LNCaP clone FGC (cell line): ENCODE results near the gene NECAB2.

Experiments
- DNase-seq: peaks from one replicate; pipeline ENCODE4 v3.0.0-alpha.2; 2011; ENCODE audit warnings: low read depth
- H3K4me3 ChIP-seq: 2 replicates; pipeline ENCODE4 v1.5.1; 2011; ENCODE audit warnings: mild to moderate bottlenecking, low read depth, low read length, control low read depth
- TF ChIP-seq, protein P1 (sequence below): IDR thresholded peaks from 2 replicates; pipeline ENCODE4 v1.5.1; 2012; ENCODE audit warnings: mild to moderate bottlenecking; ENCODE audit not compliant: control insufficient read depth, insufficient read depth; ENCODE audit errors: extremely low read depth

Gene NECAB2

DNA sequence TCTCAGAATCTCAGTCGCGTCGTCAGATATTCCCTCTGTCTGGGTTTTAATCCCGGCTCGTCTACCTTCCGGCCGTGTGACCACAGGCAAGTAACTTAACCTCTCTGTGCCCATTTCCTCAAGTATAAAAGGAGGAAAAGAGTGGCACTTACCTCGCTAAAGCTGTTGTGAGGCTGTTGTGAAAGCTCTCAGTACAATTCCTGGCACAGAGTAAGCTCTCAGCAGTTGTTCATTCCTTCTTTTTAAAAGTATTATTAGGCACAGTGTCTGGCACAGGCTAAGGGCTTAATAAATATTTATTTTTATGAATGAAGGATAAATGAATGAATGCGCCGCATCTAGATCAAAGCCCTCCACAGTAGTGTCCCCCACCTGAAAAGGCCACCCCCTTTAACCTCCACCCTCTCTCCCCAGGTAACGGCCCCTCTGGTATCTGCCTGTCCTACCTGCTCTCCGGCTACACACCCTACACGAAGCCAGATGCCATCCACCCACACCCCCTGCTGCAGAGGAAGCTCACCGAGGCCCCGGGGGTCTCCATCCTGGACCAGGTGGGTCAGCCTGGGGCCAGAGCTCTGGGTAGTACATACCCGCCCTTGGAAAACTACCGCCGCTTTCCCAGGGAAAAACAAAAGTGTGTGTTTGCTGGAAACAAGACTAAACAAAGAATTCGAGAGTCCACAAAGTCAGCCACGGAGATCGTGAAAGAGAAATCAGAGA lies 9.0 kb upstream of the NECAB2 start:
- TF ChIP-seq, protein P1, sequence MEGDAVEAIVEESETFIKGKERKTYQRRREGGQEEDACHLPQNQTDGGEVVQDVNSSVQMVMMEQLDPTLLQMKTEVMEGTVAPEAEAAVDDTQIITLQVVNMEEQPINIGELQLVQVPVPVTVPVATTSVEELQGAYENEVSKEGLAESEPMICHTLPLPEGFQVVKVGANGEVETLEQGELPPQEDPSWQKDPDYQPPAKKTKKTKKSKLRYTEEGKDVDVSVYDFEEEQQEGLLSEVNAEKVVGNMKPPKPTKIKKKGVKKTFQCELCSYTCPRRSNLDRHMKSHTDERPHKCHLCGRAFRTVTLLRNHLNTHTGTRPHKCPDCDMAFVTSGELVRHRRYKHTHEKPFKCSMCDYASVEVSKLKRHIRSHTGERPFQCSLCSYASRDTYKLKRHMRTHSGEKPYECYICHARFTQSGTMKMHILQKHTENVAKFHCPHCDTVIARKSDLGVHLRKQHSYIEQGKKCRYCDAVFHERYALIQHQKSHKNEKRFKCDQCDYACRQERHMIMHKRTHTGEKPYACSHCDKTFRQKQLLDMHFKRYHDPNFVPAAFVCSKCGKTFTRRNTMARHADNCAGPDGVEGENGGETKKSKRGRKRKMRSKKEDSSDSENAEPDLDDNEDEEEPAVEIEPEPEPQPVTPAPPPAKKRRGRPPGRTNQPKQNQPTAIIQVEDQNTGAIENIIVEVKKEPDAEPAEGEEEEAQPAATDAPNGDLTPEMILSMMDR: no peak
- H3K4me3 ChIP-seq: no peak overlapping the region
- DNase-seq: no peak

DNA sequence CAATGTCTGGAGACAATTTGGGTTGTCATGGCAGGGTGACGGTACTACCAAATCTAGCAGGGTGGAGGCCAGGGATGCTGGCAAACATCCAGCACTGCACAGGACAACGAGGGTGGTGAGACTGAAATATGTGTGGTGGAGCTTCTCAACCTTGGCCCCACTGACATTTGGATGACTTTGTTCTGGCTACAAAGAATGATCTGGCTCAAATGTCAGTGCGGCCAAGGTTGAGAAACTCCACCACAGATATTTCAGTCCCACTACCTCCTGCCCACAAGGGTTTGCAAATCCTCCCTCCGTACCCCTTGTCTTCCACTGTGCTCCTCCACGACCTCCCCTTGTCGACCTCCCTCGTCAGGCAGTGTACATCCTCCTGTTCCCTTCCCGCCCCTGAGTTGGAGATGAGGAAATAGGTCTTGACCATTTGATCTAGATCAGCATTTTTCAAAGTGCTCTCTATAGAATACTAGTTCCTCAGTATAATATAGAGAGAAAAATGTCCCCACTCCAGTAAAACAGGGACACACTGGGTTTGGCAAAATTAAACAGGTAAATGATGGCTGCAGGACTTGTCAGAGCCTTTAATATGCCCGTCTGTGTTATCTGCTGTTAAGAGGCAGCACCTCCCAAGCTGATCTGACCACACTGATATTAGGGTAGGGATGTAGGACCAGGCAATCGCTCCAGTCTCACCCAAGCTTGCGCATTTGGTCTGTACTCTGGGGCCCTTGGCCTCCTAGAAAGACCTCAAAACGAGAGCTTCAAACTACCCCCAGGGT lies 8.2 kb upstream of the NECAB2 start:
- H3K4me3 ChIP-seq: no peak overlapping the region
- no peak for DNase-seq
- TF ChIP-seq, protein P1: no peak

DNA sequence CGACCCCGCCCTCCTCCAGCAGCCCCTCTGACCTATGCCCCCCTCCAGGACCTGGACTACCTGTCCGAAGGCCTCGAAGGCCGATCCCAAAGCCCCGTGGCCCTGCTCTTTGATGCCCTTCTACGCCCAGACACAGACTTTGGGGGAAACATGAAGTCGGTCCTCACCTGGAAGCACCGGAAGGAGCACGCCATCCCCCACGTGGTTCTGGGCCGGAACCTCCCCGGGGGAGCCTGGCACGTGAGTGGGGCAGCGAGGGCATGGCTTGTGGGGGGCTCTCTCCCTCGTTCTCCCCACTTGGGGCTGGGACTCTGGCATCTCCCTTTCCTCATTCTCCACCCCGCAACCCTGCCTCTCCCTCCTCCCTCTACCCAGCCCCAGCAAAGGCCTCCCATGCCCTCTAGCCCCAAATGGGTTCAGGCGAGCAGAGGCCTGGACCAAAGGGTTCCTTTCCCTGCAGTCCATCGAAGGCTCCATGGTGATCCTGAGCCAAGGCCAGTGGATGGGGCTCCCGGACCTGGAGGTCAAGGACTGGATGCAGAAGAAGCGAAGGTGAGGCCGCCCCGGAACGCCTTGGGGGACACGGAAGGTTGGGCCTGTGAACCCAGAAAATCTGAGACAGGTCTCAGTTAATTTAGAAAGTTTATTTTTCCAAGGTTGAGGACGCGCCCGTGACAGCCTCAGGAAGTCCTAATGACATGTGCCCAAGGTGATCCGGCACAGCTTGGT lies 7.4 kb upstream of the NECAB2 start:
- TF ChIP-seq, protein P1: no peak
- no peak overlapping the region for H3K4me3 ChIP-seq
- DNase-seq: no peak

DNA sequence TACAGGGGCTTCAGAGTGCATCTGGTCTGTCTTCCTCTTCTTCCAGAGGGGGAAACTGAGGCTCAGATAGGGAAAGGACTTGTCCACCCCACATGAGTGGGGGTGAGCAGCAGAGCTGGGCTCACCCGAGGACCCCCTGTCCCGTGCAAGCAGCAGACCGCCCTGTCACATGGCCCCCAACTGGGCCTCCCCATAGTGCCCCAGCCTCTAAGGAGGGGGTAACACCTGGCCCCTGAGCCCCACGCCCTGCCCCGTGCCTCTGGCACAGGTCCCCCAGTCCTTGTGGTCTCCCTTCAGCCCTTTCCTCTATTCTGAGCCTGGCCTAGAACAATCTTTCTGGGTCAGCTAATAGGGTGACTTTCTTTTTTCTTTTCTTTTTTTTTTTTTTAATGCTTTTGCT lies 6.5 kb upstream of the NECAB2 start:
- H3K4me3 ChIP-seq: no peak overlapping the region
- no peak for DNase-seq
- TF ChIP-seq, protein P1: no peak

DNA sequence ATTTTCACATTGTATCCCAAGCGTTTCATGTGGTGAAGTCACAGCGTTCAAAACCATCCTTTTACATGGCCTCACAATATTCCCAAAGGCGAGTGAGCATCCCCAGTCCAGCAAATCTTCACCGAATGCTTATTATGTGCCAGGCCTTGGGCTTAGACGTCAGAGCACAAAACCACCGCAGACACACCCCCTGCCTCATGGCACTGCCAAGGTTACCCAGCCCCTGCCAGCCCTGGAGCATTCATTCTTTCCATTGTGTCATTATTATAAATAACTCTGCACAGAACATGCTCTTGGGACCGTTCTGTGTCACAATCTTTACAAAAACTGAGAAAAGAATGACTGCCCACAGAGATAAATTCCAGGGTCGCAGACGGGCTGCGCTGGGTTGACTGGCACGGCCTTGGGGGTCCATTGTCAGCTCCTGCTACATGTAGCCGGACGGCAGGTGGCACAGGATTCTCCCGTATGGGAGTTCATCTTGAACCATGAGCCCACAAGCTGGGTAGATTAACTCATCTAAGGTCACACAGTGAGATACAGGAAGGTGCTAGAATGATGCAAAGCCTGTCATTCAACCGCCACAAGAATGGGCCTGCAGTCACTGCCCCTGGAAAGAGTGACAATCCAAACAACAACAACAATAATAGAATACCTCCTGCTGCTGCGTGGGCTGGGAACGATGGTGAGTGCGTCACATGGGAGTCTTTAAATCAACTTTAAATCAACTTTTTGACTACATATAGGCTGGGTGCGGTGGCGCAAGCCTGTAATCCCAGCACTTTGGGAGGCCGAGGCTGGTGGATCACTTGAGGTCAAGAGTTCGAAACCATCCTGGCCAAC lies 4.5 kb upstream of the NECAB2 start:
- no peak for DNase-seq
- no peak overlapping the region for H3K4me3 ChIP-seq
- TF ChIP-seq, protein P1: no peak

DNA sequence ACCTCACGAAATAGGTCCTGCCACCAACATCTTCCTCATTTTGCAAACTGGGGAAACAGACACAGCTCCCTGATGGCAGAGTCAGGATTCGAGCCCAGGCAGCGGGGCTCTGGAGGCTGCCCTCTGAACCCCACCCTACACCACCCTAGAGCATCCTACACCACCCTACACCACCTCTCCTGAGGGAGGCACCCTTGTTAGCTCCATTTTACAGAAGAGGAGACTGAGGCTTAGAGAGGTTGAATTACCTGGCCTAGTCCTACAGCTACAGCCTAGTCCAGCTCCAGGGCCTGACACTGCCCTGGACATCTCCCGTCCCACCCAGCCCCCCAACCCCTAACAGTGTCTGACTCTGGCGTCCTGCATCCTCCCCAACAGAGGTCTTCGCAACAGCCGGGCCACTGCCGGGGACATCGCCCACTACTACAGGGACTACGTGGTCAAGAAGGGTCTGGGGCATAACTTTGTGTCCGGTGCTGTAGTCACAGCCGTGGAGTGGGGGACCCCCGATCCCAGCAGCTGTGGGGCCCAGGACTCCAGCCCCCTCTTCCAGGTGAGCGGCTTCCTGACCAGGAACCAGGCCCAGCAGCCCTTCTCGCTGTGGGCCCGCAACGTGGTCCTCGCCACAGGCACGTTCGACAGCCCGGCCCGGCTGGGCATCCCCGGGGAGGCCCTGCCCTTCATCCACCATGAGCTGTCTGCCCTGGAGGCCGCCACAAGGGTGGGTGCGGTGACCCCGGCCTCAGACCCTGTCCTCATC lies 3.2 kb upstream of the NECAB2 start:
- TF ChIP-seq, protein P1: no peak
- no peak for DNase-seq
- H3K4me3 ChIP-seq: no peak overlapping the region
